Stomach (tissue), 4 donors: ENCODE results near the gene OPHN1.

Experiments used
- EP300 ChIP-seq: sonication (generic); formaldehyde crosslinking; IDR thresholded peaks from one replicate; pipeline ENCODE4 v1.6.1; 2017; ENCODE audit warnings: antibody characterized with exemption
- POLR2A ChIP-seq, 4 donors: fragments of 450-650 bp; IDR thresholded peaks; one replicate each; pipeline ENCODE4 v1.6.1; 2016; ENCODE audit warnings: antibody characterized with exemption in 4 of 4, control low read depth in 2 of 4, mild to moderate bottlenecking in 1 of 4, moderate library complexity in 1 of 4
- POLR2AphosphoS5 ChIP-seq, 3 donors: sonication (generic); formaldehyde crosslinking; IDR thresholded peaks; one replicate each; pipeline ENCODE4 v1.6.1; 2016; ENCODE audit warnings: antibody characterized with exemption in 3 of 3
- TF ChIP-seq, protein P1 (sequence below), 7 experiments: fragments of 450-650 bp in 4 of 7; fragments of 200-600 bp in 3 of 7; sonication (generic) in 3 of 7; IDR thresholded peaks; one replicate each; pipeline ENCODE4 v1.5.1; 2016 to 2019; ENCODE audit warnings: antibody characterized with exemption in 7 of 7, control low read depth in 2 of 7, mild to moderate bottlenecking in 1 of 7

DNA sequence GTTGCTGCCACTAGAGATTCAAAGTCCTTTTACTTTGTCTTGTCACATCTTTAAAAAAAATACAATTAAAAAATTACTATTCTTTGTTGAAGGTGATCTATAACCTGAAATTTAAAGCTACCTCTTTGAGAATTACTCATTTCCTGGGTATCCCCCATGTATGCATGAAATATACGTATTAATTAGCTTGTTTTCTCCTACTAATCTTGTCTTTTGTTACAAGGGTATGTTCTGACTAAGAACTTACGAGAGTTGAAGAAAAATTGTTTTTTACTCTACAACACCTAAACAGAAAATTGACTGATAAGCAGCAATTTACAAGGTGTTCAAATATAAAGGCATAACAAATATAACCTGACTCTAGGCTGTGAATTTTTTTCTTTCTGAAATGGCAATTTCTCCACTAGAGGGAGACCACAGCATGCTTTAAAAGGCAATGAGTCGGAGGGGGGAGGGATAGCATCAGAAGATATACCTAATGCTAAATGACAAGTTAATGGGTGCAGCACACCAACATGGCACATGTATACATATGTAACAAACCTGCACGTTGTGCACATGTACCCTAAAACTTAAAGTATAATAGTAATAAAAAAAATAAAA, 249.6 kb downstream of the OPHN1 start:
- TF ChIP-seq, protein P1, sequence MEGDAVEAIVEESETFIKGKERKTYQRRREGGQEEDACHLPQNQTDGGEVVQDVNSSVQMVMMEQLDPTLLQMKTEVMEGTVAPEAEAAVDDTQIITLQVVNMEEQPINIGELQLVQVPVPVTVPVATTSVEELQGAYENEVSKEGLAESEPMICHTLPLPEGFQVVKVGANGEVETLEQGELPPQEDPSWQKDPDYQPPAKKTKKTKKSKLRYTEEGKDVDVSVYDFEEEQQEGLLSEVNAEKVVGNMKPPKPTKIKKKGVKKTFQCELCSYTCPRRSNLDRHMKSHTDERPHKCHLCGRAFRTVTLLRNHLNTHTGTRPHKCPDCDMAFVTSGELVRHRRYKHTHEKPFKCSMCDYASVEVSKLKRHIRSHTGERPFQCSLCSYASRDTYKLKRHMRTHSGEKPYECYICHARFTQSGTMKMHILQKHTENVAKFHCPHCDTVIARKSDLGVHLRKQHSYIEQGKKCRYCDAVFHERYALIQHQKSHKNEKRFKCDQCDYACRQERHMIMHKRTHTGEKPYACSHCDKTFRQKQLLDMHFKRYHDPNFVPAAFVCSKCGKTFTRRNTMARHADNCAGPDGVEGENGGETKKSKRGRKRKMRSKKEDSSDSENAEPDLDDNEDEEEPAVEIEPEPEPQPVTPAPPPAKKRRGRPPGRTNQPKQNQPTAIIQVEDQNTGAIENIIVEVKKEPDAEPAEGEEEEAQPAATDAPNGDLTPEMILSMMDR (IDR thresholded peaks at IDR 0.05): peak in 2 of 7 experiments; percentile 10 to 22
- no peak for TF ChIP-seq POLR2AphosphoS5 (IDR thresholded peaks at IDR 0.05)
- no peak for TF ChIP-seq POLR2A (IDR thresholded peaks at IDR 0.05)
- no peak for TF ChIP-seq EP300
